T-helper 2 cell treated with Interferon-gamma antibody and Interleukin-4, amounts not matched to agents 100 ng/mL and 5 ng/mL, for 36 hours (primary cell): Measurements from ENCODE around the gene UNC5C. TPM values are rescaled to one million over a fixed set of nuclear protein-coding genes. Genes with fewer than 3 reads are reported as not detected.

Experiments used
- intact Hi-C: fragments of 100-400 bp; cut with micrococcal nuclease; formaldehyde crosslinking; loops from one replicate; pipeline ENCODE4 v1.15.1; 2023
- total RNA-seq: library from RNA; stranded (reverse); gene quantifications from 2 replicates; pipeline ENCODE4 v1.2.3, GENCODE V29; 2022

Gene UNC5C
- total RNA-seq, 1 donor from 2014 or later = not detected

DNA sequence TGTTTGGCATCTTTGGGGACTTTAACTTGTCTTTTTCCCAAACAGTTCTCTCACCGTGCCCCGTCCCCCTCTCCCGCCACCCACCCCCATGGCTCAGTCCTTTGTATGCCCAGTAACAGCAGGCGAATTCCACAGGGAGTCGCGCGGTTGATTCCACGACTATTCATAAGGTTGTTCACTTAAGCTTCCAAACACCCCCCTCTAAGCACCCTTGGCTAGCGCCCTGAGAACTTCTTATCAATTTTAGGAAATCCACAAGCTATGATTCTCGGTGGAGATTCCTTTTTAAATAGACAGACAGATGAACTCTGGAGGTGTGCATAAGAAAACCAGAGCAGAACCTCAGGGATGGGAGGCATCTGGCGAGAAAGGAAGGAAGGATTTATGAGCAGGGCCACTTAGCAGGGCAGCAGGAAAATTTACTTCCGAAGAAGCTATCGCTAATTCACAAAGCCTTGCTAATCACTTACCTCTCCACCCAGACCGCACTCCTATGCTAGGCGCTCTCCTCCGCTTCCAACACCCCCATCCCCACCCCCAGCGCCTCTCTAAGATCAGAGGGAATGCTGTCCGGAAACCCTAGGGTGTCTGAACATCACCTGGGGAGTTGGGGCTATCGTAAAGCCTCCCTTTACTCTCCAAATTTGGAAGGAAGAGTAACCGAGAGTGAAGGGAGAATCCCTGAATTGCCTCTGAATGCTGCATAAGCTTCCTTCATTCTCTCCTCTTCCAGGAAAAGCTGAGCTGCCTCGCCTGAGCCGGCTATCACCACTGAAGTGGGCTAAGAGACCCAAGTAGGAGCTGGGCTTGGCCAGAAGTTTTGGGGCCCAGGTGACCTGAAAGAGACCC is 1.7 kb downstream of the UNC5C start:
- intact Hi-C loops = no loop called here

DNA sequence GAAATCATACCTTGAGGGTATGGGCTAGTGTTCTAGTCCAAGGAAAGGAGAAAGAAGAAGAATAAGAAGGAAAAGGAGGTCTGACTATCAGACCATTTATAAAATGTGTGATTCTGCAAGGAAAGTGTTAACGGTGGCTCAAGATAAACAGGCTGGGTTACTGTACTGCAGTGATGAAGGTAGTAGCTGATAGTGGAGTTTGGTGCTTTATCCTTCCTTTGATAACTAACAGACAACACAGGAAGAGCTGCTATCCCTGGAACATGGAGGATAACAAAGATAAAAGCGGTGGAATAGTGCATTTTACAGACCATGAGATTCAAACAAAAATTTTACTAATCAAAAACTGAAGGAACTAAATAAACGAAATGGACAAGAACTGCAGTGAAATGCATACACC is 2.6 kb downstream of the UNC5C start:
- intact Hi-C loops = no loop called here

DNA sequence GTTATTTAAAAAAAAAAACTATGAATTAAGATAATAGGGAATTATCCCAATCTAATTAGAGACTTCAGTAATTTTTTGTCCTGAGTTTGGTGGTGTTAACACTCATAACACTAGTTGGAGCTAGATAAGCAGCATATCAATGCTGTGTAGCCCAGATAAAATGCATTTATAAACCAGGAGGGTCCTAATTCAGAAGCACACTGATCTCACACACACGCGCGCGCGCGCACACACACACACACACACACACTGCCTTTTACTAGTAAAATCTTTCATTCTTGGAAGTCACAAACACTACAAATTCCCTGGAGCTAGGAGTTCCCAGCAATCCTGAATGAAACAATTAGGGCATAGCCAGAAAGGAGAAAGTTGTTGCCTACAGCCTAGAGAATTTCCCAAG is 3.2 kb downstream of the UNC5C start:
- intact Hi-C loops = no loop called here

DNA sequence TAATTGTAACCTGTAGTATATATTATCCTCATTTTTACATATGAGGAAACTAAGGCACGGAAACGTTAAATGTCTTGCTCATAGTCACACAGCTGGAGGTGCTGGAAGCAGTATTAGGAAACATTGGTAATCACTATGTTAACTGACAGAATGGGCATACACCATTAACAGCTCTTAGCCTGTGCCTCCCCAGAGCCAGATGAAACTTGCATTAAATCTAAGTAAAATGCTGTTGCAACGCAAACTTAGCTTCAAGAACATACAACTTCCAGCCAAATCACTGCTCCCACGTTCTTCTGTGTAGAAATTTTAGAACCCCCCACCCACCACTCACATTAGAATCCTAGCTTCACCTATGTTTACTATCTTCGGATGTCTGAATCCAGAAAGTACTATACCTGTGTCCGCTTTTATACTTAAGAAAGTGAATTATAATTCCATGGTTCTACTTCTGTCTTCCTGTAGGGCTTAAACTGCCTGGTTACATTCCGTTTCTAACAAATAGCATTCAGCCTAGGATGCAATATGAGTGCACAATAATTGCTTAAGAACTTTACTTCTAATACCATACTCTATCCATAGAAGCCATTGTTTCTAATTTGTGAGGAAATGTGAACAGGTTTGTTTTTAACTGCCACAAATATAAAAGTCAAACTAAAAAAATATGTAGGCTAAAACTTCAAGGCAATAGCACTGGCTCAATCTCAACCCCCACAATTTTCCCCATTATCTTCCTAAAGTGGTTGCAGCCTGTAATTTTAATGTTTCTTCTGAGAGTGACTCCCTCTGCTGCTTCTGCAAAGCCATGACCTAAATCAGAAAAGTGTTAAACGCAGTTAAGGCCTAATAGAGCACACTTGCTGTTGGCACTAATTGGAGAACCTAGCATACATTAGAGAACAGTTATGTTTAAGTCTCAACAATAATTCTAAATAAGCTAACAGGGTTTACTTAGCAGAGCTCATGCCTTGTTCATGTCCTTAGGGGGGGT is 4.4 kb downstream of the UNC5C start:
- intact Hi-C loops = no loop called here

DNA sequence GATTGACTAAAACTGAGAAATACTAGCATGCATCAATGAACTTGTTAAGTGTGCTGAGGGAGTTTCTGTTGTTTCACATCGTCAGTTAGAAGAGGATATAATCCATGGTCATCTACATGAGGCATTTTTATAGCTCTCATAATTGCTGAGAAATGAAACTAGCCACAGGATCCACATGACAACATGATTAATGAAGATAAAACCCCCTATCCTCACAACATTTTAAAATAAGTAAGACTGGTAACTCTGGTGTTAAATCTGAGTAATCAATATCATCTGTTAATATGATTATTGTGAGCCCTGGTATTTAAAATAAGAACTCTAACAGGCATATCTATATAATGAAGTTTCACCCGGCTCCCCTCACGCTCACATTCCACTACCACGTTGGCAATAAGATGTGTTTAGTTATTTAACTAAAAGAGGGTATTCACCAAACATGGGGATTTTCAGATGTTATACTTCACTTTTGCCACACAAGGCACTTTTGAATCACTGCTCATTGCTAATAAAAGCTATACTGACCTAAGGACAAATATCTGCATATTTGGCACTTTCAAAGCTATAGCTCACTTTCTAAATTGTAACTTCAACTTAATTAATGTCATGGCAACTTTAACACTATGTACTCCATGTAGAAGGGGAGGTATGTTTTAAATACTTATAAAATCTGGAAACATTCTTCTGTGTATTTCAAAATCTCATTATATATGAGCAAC is 6.7 kb downstream of the UNC5C start:
- intact Hi-C loops = no loop called here

DNA sequence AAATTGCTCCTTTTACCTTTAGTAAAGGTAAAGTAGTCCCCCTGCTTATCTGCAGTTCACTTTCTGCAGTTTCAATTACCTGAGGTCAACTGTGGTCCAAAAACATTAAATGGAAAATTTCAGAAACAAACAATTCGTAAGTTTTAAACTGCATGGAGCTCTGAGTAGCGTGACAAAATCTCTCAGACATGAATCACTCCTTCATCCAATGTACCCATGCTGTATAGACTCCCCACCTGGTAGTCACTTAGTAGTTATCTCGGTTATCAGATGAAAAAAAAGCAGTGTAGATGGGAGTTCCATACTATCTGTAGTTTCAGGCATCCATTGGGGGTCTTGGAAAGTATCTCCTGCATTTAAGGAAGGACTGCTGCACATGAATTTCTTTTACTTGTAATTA is 7.7 kb downstream of the UNC5C start:
- intact Hi-C loops = no loop called here

DNA sequence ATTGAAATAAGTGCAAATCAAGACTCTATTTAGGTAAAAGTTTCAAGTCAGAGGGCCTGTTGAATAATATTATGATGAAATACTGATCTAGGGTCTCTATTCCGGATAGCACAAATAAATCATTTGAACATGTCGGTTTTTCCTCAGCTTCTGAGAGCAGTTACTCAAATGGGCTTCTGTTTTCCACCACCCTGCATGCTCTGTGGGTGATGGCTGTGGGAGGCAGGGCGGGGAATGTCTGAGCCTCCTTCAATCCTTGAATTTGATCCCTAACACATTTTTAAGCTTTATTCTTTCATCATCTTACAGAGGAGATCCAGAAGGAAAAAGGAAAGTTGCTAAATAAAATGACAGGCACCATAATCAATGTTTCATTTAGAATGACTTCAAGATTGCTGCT is 8.5 kb downstream of the UNC5C start:
- intact Hi-C loops = no loop called here

DNA sequence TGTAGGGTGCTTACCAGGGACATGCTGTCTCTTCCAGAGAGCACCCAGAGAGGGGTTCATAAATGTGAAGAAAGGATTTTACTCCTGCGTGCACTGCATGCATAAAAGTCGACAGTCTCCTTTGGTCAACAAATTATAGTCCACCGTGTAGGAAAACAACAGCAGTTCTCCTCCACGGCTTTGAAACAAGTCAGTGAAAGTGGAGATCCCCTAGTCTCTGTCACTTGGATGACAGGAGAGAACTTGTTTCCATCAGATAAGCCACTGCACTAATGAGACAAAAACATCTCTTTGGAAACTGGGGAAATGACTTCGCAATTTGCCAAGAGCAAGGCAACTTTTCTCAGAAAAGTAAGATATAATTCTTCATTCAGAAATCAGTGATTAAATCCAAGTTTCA is 9.7 kb downstream of the UNC5C start:
- intact Hi-C loops = no loop called here

DNA sequence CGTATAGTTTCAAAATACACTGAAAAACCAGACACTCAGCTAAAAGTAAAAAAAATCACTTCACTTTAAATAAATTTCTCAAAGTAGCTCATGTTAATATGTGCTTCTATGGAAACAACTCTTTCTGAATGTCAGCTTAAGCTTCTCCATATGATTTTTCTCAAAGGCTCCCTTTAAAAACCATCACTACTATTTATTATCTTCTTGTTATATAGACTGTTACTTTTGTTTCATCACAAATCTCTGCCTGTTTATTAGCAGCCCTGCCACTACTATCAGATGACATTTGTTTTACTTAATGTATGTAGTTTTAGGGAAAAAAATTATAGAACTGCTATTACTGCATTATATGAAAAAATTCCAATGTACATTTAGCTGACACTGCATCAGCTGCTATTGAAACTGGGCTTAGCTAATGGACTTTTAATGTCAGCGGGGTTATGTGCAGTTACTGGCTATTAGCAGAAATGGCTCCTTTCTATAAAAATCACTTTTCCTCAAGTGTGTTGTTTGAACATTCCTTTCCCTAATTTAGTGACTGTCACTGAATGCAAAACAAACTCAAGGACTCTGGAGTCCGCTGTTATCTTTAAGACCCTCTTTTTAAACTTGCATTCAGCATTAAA is 10.8 kb downstream of the UNC5C start:
- intact Hi-C loops = no loop called here

DNA sequence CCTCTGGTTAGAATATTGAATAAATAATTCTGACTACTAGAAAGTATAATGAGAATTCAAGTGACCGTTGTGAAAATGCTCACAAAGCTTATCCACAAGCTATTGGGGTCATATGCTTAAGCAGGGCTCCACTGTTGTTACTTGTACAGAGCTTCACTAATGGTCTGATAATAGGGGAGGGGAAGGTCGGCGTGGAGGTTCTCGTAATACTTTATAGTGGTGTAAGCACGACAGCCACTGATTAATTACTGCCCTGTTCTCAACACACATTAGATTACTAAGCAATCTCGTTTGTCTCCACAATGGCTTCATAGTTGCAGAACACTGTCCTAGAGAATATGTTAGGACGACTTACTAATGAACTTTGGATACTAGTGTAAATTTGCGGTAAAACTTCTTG is 11.6 kb downstream of the UNC5C start:
- intact Hi-C loops = no loop called here

DNA sequence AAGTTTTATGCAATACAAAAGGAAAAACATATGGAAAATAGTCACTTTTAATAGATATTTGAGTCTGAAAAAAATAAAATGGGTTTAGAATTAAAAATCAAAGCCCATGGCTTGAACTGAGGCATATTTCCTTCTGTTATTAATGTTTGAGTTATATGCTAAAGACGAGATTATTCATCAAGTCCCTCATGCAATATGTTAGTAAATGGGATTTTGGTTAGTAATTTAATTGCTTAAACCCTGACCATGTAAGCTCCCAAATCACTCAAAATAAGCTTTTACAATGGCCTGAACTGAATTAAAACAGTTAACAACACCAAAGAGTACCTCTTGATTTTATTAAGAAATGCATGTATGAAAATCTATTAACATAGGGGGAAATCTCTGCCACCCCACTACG is 12.1 kb downstream of the UNC5C start:
- intact Hi-C loops = no loop called here

DNA sequence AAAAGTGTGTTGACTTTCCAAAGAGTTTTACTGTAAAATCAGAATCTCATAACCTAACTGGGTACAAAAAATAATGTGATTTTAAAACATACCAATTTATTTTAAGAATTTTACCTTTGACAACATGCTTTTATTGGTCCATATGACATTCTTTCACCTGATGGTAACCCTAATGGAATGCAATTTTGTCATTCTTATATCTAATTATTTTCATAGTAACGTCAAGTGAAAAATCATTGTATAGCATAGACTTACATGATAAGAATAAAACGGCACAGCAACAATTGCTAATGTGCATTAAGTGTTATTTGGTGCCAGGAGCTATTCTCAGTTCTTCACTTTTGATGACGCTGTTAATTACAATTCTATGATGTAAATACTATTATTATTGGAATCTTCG is 13.6 kb downstream of the UNC5C start:
- intact Hi-C loops = no loop called here

DNA sequence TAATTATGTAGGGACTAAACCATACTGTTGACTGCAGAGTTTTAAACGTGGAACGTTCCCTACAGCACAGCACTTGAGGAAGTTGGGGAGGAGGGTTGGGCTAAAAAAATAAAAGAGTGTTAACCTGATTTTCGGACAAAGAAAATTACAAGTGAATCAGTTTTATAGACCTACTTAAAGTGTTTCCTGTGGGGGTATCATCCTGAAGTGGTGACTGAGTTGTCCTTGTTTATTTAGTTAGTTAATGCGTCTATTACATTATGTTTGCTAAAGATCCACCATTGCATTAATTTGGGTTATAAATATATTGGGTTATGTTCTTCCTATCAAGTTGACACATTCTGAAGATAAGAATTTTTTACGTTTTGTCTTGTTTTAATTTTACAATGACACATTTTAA is 14.7 kb downstream of the UNC5C start:
- intact Hi-C loops = no loop called here

DNA sequence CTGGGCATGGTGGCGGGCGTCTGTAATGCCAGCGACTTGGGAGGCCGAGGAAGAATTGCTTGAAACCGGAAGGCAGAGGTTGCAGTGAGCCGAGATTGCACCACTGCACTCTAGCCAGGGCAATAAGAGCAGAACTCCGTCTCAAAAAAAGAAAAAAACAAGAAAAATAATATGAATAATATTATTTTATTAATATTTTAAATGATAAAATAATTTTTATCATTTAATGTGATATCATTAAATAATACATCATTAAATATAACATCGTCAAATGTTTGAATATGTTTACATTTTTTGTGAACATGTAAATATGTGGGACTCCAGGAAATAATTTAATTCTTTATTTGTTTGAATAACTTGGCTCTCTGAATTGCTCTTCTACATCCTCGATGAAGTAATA is 15.5 kb downstream of the UNC5C start:
- intact Hi-C loops = no loop called here

DNA sequence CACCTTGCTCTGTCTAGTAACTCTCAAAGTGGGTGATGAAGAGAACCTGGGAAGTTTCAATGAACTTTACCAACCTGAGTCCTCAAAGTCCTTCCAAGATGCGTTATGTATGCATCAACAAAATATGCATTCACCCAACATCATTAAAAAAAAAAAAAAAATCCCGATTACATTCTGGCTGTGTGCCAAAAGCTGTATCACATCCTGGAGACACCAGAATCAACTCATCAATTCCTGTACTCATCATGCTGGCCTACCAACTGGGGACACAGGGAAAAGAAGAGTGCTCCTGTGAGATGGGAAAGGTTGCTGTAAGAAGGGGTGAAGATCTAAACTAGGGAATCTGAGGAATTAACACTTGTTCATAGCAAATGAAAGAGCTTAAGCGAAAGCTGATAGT is 16.5 kb downstream of the UNC5C start:
- intact Hi-C loops = no loop called here

DNA sequence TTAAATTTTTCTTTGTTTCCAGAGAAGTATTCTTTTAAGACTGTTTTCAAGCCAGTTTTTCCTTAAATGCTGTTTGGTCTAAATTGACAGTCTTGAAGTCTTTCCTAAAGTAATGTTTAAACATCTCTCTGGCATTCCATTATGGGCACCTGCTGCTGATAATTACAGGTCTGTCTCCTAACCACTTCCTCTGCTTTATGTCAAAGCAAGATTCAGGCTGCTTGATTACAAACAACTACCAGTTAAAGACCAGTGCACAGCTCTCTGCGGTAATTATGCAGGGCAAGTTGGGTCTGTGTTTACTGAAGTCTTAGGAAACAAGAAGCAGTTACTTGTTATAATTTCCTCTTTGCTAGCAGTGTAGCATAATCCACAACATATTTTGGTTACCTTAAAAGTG is 17.6 kb downstream of the UNC5C start:
- intact Hi-C loops = no loop called here

DNA sequence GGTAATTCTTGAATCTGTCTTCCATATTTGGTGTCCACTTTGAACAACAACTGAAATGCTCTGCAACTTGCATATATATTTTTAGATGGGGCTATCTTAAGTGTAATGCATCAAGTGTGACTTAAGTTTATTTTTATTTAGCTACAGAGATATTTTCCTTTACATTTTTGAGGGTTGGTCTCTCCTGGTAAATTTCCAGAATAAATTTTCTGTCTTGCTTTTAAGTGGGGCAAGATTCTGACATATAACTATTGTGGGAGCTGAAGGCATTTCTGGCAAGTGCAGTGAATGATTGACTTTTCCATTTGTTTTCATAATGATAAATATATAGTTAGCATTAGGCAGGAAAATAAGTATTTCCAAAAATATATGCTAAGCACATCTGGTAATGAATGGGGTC is 18.8 kb downstream of the UNC5C start:
- intact Hi-C loops = no loop called here

DNA sequence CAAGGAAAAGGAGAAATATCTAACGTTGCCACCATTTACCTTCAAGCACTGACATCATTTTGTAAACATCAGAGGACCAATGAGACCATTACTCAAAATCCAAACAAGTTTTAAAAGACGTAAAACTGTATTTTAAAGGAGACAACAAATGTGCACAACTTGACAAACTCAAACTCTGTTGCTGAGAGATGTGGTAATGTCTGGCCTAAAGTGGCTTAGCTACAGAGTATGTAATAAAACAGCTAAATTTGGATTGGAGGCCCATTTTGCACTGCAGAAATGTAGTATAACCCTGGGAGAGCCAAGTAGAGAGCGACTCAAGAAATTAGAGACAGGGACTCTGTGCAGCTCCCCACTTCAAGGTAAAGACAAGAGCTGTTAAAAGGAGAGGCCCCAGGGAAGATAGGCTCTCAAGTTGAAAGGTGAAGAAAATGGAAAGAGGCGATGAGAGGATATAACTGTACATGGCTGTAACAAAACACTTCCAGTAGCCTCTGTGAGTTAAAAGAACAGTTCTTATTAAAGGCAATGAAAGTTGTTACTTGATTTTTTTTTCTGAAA is 20.3 kb downstream of the UNC5C start:
- intact Hi-C loops = no loop called here

DNA sequence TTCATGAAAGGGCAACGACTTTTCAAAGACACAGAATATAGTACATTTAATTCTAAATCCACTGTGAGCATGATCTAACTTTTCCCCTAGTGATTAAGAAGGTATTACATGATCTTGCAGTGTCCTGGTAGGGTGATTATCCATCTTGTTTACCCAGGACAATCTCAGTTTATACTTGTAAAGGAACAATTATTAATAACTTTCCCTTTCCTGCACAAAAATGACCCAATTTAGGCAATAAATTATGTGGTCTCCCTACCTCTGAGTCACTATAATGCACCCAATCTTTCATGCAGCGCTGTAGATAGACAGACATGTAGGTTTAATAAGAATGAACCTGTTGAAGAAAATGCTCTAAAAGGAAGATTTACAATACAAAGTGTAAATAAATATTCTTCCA is 22.7 kb downstream of the UNC5C start:
- intact Hi-C loops = no loop called here

DNA sequence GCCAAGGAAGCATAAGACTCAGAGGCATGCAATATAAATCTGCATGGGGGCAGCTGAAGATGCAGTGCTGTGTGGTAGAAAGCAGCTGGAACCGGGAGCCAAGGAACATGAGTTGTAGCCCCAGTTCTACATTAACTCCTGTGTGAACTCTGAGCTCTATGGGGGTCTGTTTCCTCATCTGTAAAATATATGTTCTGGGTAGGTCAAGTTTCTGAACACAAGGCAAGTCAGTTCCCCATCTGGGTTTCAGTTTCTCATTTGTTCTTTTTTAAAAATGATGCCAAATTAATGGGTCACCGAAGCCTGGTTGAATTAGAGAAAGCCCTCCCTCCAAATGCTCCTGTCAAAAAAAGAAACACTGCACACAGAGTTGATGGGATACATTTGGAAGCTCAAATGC is 24.0 kb downstream of the UNC5C start:
- intact Hi-C loops = no loop called here

DNA sequence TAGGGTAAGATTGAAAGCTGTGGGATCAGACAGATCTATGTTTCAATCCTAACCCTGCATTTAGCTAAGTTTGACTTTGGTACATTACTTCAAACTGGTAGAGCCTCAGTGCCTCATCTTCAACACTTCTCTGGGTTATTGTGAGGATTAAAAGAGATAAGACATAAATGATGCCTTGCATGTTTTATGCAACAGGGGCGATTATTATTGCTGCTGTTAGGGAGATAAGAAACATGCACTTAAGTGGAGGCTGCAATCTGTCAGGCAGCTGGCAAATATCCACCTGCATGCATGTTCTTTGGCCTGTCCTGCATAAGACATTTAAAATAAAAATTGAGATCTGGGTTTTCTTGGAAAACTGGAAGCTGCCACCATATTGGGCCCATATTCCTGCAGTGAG is 24.6 kb downstream of the UNC5C start:
- intact Hi-C loops = no loop called here
